H9 (cell line): Measurements from ENCODE around the gene IER5L. TPM values are rescaled to one million over a fixed set of nuclear protein-coding genes. Genes with fewer than 3 reads are reported as not detected.
A peak's percentile ranks its signal among the peaks of the same experiment; 100 is the strongest.

Experiments used
- DNase-seq: peaks from one replicate; pipeline ENCODE4 v3.0.0-alpha.2; 2017
- H2AFZ ChIP-seq: one replicate; pipeline ENCODE4 v1.6.1; 2013; ENCODE audit warnings: mild to moderate bottlenecking, low read length, control low read depth, moderate library complexity
- H2AK5ac ChIP-seq: 2 replicates; pipeline ENCODE4 v1.6.1; 2013; ENCODE audit warnings: low read length, control low read depth, mixed read lengths; ENCODE audit not compliant: insufficient read length
- H2BK120ac ChIP-seq: one replicate; pipeline ENCODE4 v1.6.1; 2013; ENCODE audit warnings: low read depth, mild to moderate bottlenecking, low read length, control low read depth, inconsistent platforms; ENCODE audit not compliant: poor library complexity, severe bottlenecking
- H2BK12ac ChIP-seq: 2 replicates; pipeline ENCODE4 v1.6.1; 2013; ENCODE audit warnings: low read length, control low read depth, mixed read lengths, low read depth; ENCODE audit not compliant: insufficient read length
- H2BK15ac ChIP-seq: 2 replicates; pipeline ENCODE4 v1.6.1; 2013; ENCODE audit warnings: low read depth, low read length, control low read depth
- H2BK20ac ChIP-seq: one replicate; pipeline ENCODE4 v1.6.1; 2013; ENCODE audit warnings: low read depth, mild to moderate bottlenecking, low read length, control low read depth, inconsistent platforms; ENCODE audit not compliant: poor library complexity, severe bottlenecking
- H2BK5ac ChIP-seq: 2 replicates; pipeline ENCODE4 v1.6.1; 2013; ENCODE audit warnings: low read length, control low read depth, mixed read lengths; ENCODE audit not compliant: insufficient read length
- H3K14ac ChIP-seq: 2 replicates; pipeline ENCODE4 v1.6.1; 2013; ENCODE audit warnings: low read length, control low read depth; ENCODE audit not compliant: insufficient read depth
- H3K18ac ChIP-seq: 2 replicates; pipeline ENCODE4 v1.6.1; 2013; ENCODE audit warnings: low read depth, mild to moderate bottlenecking, mixed read lengths, low read length, control low read depth; ENCODE audit not compliant: insufficient read length
- H3K23ac ChIP-seq: 2 replicates; pipeline ENCODE4 v1.6.1; 2013; ENCODE audit warnings: low read length, control low read depth, mixed read lengths, low read depth; ENCODE audit not compliant: insufficient read length
- H3K23me2 ChIP-seq: 2 replicates; pipeline ENCODE4 v1.6.1; 2013; ENCODE audit warnings: low read depth, mild to moderate bottlenecking, mixed read lengths, low read length, control low read depth; ENCODE audit not compliant: insufficient read length, poor library complexity, severe bottlenecking
- H3K27ac ChIP-seq: 2 replicates; pipeline ENCODE4 v1.5.1; 2013; ENCODE audit warnings: low read length, control low read depth, mixed read lengths, low read depth; ENCODE audit not compliant: insufficient read length
- H3K27me3 ChIP-seq: 2 replicates; pipeline ENCODE4 v1.6.1; 2013; ENCODE audit warnings: low read length, control low read depth, inconsistent platforms; ENCODE audit not compliant: insufficient read depth
- H3K4ac ChIP-seq: 2 replicates; pipeline ENCODE4 v1.6.1; 2013; ENCODE audit warnings: low read depth, mild to moderate bottlenecking, control low read depth, inconsistent platforms, low read length, moderate library complexity
- H3K4me1 ChIP-seq: 2 replicates; pipeline ENCODE4 v1.6.1; 2013; ENCODE audit warnings: low read length, control low read depth, inconsistent platforms; ENCODE audit not compliant: insufficient read depth
- H3K4me2 ChIP-seq: 2 replicates; pipeline ENCODE4 v1.6.1; 2013; ENCODE audit warnings: low read length, control low read depth, mixed read lengths; ENCODE audit not compliant: insufficient read length, insufficient read depth
- H3K56ac ChIP-seq: 2 replicates; pipeline ENCODE4 v1.6.1; 2013; ENCODE audit warnings: low read depth, mild to moderate bottlenecking, mixed read lengths, low read length, control low read depth; ENCODE audit not compliant: insufficient read length
- H3K79me1 ChIP-seq: 2 replicates; pipeline ENCODE4 v1.6.1; 2013; ENCODE audit warnings: low read depth, mild to moderate bottlenecking, moderate library complexity, low read length, control low read depth, inconsistent platforms; ENCODE audit not compliant: insufficient read depth, poor library complexity, severe bottlenecking
- H3K79me2 ChIP-seq: 2 replicates; pipeline ENCODE4 v1.6.1; 2013; ENCODE audit warnings: low read length, control low read depth, inconsistent platforms; ENCODE audit not compliant: insufficient read depth
- H3K9ac ChIP-seq: 2 replicates; pipeline ENCODE4 v1.6.1; 2013; ENCODE audit warnings: low read length, control low read depth, mixed read lengths; ENCODE audit not compliant: insufficient read length; ENCODE audit errors: extremely low read depth
- H3K9me3 ChIP-seq: one replicate; pipeline ENCODE4 v1.6.1; 2013; ENCODE audit warnings: low read depth, low read length, inconsistent platforms; ENCODE audit not compliant: control insufficient read depth
- H3T11ph ChIP-seq: one replicate; pipeline ENCODE4 v1.6.1; 2013; ENCODE audit warnings: mild to moderate bottlenecking, low read length, control low read depth, inconsistent platforms
- H4K20me1 ChIP-seq: one replicate; pipeline ENCODE4 v1.6.1; 2013; ENCODE audit not compliant: control insufficient read depth, insufficient read length, insufficient read depth
- H4K5ac ChIP-seq: 2 replicates; pipeline ENCODE4 v1.6.1; 2013; ENCODE audit warnings: low read depth, mild to moderate bottlenecking, mixed read lengths, low read length, control low read depth; ENCODE audit not compliant: insufficient read length
- H4K8ac ChIP-seq: replicated peaks from 2 replicates; pipeline ENCODE4 v1.6.1; 2013; ENCODE audit warnings: low read length, control low read depth, mixed read lengths, low read depth; ENCODE audit not compliant: insufficient read length
- H4K91ac ChIP-seq: 2 replicates; pipeline ENCODE4 v1.6.1; 2013; ENCODE audit warnings: low read depth, mild to moderate bottlenecking, moderate library complexity, mixed read lengths, low read length, control low read depth; ENCODE audit not compliant: insufficient read length
- H3K27ac Mint-ChIP-seq, 3 experiments: 2 replicates in 2 of 3; 3 replicates in 1 of 3; pipeline ENCODE4 v1.8.0; 2020 to 2021; ENCODE audit warnings: mixed read lengths in 3 of 3, mild to moderate bottlenecking in 1 of 3, moderate library complexity in 1 of 3
- H3K27me3 Mint-ChIP-seq: 2 replicates; pipeline ENCODE4 v1.8.0; 2021; ENCODE audit warnings: low read depth, mild to moderate bottlenecking, moderate library complexity, mixed read lengths
- H3K36me3 Mint-ChIP-seq, 3 experiments: 2 replicates in 2 of 3; 3 replicates in 1 of 3; pipeline ENCODE4 v1.8.0; 2020 to 2021; ENCODE audit warnings: low read depth in 3 of 3, mixed read lengths in 3 of 3; ENCODE audit not compliant: insufficient read depth in 1 of 3
- H3K4me1 Mint-ChIP-seq, 2 experiments: 2 replicates each; pipeline ENCODE4 v1.8.0; 2020; ENCODE audit warnings: mixed read lengths in 2 of 2
- H3K4me3 Mint-ChIP-seq, 2 experiments: 2 replicates in 1 of 2; 3 replicates in 1 of 2; pipeline ENCODE4 v1.8.0; 2020 to 2021; ENCODE audit warnings: mild to moderate bottlenecking in 2 of 2, mixed read lengths in 2 of 2, moderate library complexity in 1 of 2
- H3K9me3 Mint-ChIP-seq, 2 experiments: 2 replicates in 1 of 2; 3 replicates in 1 of 2; pipeline ENCODE4 v1.8.0; 2020; ENCODE audit warnings: mild to moderate bottlenecking in 2 of 2, mixed read lengths in 2 of 2, moderate library complexity in 1 of 2
- CTCF ChIP-seq: fragments of 200-600 bp; sonication (generic); conservative IDR thresholded peaks from 3 replicates; pipeline ENCODE4 v1.8.0; 2021; ENCODE audit warnings: antibody characterized with exemption, mild to moderate bottlenecking
- WGBS: extraction: QIAGEN DNeasy Blood & Tissue Kit; methylation state at CpG from one replicate; pipeline ENCODE4 v1.1.7; 2013; ENCODE audit warnings: missing lambda C conversion rate, low lambda C conversion rate, mixed read lengths; ENCODE audit not compliant: insufficient read length; ENCODE audit errors: extremely low coverage; 5-methylcytosine and 5-hydroxymethylcytosine counted together
- total RNA-seq: library from RNA; stranded (reverse); gene quantifications from 2 replicates; pipeline ENCODE4 v1.2.1, GENCODE V29; 2021

IER5L gene
- total RNA-seq, 1 experiment from 2014 or later, result 1.0 TPM

- H2BK120ac ChIP-seq, result no peak overlapping the region
- H3K4me1 Mint-ChIP-seq, result peaks cover 53 to 66% of the 10 kb centered on the region in 2 experiments
- H2BK5ac ChIP-seq, result no peak overlapping the region
- no peak overlapping the region for H2BK20ac ChIP-seq
- no peaks in the 10 kb centered on the region for H3K79me2 ChIP-seq
- peak overlapping the region; percentile 96 to 99 (median 97) for H3K27ac Mint-ChIP-seq
- H3K36me3 Mint-ChIP-seq, result peaks cover 14 to 48% (median 32%) of the 10 kb centered on the region in 3 experiments; a peak in 6 of 7 replicates
- H3K23me2 ChIP-seq, result peaks cover 5% of the 10 kb centered on the region
- no peak overlapping the region for H4K5ac ChIP-seq
- no CpG with 5 or more reads among the region's 13 CpGs for WGBS
- peak overlapping the region; percentile 5 for H3K4me2 ChIP-seq
- no peak overlapping the region for H4K8ac ChIP-seq
- H3K23ac ChIP-seq, result no peak overlapping the region
- no peaks in the 10 kb centered on the region for H4K20me1 ChIP-seq
- peak; percentile 45 for DNase-seq
- no peak overlapping the region for H4K91ac ChIP-seq
- no peak overlapping the region for H2AK5ac ChIP-seq
- no peak overlapping the region for H2BK12ac ChIP-seq
- no peaks in the 10 kb centered on the region for H3K79me1 ChIP-seq
- H2BK15ac ChIP-seq, result no peak overlapping the region
- no peaks in the 10 kb centered on the region; a peak in 1 of 5 replicates for H3K9me3 Mint-ChIP-seq
- H3K4me1 ChIP-seq, result peaks cover 13% of the 10 kb centered on the region; the same call in 1 of the 2 replicates
- no peak overlapping the region for H2AFZ ChIP-seq
- H3K56ac ChIP-seq, result no peak overlapping the region
- no peak overlapping the region for H3T11ph ChIP-seq
- H3K27me3 Mint-ChIP-seq, result peaks cover 1% of the 10 kb centered on the region; the same call in 1 of the 2 replicates
- no peak overlapping the region for H3K4ac ChIP-seq
- H3K4me3 Mint-ChIP-seq, result peak overlapping the region; percentile 50 to 79
- H3K9me3 ChIP-seq, result no peaks in the 10 kb centered on the region
- H3K9ac ChIP-seq, result no peak overlapping the region
- H3K27ac ChIP-seq, result no peak overlapping the region
- H3K14ac ChIP-seq, result peak overlapping the region; percentile 80
- TF ChIP-seq CTCF, result no peak
- peak overlapping the region; percentile 67 for H3K18ac ChIP-seq
- H3K27me3 ChIP-seq, result no peaks in the 10 kb centered on the region
Measured at GRCh38 chr9:129141066-129142041, 36.7 kb downstream of the IER5L start.
